ENCODE data around the gene ACTR2.

- TF ChIP-seq CTCF (IDR thresholded peaks at IDR 0.05; ENCODE audit: insufficient read depth, low read length, poor library complexity, severe bottlenecking), result no peak
- no peak for TF ChIP-seq EZH2phosphoT487 (conservative IDR thresholded peaks at IDR 0.05; ENCODE audit: low read length)
Observed at GRCh38 chr2:65316072-65316471, 88.4 kb downstream of the ACTR2 start.

All from SU-DHL-6 (cell line).